HG03460 (cell line): ENCODE measurements around the gene PSME1.
A peak's percentile ranks its signal among the peaks of the same experiment; 100 is the strongest.

Source experiments
- ATAC-seq: cut with Tn5 transposase; IDR thresholded peaks from one replicate; pipeline ENCODE4 v1.9.1; 2021; ENCODE audit not compliant: unreplicated experiment

Gene PSME1

GRCh38 chr14:24135834-24136683, at the start of gene PSME1:
TSS of gene PSME1 (plus strand) at chr14:24136194. CDS start at chr14:24136263, 69 bp downstream.
- peak; percentile 84 for ATAC-seq

GRCh38 chr14:24087004-24087403, 49.0 kb upstream of the PSME1 start:
- ATAC-seq: no peak

DNA sequence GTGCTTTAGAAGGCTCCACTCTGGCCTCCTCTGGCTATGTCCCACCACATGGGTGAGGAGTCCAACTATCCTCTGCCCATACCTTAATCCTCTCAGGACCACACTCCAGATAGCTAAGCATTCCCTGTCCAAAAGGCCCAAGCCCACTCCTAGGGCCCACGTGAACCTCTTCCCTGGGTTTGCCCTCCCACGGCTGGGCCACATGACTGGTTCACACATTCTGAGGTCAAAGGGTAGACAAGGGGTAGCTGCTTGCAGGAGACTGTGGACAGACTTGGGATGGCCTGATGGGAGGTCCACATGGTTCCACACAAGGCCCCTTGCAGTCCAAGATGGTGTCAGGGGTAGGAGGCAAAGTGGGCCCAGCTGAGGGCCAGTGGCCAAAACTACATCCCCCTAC, 47.9 kb upstream of the PSME1 start:
- no peak for ATAC-seq

- no peak for ATAC-seq
These were observed 46.1 kb upstream of the PSME1 start for GRCh38 chr14:24089890-24090289.

DNA sequence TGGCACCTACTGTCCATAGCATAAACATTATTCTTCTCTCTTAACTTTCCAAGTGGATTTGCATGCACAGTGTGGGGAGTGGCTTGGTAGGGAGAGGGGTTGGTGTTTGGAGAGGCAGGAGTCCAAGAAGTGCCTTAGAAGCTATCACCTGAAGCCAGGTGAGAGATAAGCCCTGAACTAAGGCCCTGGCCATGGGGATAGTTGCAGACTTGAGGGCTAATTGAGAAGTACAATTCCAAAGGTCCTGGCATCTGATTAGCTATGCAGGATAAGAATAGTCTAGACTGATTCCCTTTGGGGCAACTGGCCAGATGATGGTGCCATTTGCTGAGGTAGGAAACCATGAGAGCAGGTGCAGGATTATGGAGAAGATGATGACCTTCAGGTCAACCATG, 43.9 kb upstream of the PSME1 start:
- ATAC-seq: no peak

- ATAC-seq: no peak
These were observed 43.3 kb upstream of the PSME1 start for GRCh38 chr14:24092505-24093206.

- no peak for ATAC-seq
These were observed 42.6 kb upstream of the PSME1 start for GRCh38 chr14:24093207-24093900.

GRCh38 chr14:24093901-24094840, 41.8 kb upstream of the PSME1 start, which contains the start of gene PCK2:
TSS of gene PCK2 (plus strand) at chr14:24094311. CDS start at chr14:24094406, 95 bp downstream.
- peak; percentile 46 for ATAC-seq

GRCh38 chr14:24094841-24095270, 41.1 kb upstream of the PSME1 start:
- ATAC-seq: no peak

GRCh38 chr14:24095271-24096068, 40.5 kb upstream of the PSME1 start:
- peak; percentile 67 for ATAC-seq

DNA sequence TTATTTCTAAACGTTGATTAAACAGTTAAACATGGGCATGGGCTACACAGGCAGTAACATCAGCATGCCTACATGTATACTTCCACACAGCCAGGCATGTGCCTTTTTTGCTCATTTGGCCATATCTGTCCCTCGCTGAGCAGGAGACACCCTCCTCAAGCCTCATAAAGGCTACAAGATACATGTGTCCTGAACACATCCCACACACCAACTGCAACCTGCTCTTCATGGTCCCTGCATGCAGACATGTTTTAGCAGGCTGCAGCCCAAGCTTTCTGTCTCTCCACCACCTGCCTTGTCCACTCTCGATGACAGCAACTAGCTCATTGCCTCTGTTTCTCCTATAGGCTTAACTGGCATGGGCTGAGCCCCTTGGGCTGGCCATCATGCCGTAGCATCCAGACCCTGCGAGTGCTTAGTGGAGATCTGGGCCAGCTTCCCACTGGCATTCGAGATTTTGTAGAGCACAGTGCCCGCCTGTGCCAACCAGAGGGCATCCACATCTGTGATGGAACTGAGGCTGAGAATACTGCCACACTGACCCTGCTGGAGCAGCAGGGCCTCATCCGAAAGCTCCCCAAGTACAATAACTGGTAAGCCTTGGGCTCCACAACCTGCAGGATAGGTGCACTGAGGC, 39.3 kb upstream of the PSME1 start:
- no peak for ATAC-seq

- no peak for ATAC-seq
These were observed 37.6 kb upstream of the PSME1 start for GRCh38 chr14:24098229-24098926.

DNA sequence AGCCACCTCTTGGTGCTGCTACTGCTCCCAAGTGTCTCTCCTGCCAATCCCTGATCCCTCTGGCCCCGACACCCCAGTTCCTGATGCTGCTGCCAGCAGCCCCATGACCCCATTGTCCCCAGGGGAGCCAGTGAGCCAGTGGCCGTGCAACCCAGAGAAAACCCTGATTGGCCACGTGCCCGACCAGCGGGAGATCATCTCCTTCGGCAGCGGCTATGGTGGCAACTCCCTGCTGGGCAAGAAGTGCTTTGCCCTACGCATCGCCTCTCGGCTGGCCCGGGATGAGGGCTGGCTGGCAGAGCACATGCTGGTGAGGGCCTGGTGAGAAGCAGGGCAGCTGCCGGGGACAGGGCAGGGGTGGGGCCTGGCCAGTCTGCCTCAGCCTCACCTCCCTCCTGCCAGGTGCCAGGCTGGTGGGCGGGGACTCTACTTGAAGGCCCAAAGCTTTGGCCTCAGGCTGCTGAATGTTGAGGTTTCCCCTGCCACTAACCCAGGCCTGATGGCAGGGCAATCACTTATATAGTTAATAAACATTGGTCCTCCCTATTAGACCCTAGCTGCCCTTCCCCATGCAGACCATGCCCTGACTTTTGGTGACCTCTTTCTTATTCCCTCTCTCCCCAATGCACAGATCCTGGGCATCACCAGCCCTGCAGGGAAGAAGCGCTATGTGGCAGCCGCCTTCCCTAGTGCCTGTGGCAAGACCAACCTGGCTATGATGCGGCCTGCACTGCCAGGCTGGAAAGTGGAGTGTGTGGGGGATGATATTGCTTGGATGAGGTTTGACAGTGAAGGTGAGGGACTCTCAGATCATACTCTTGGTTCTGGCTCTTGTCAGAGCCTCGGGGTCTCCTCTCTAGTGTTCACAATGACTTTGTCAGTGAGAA, 36.8 kb upstream of the PSME1 start:
- no peak for ATAC-seq

DNA sequence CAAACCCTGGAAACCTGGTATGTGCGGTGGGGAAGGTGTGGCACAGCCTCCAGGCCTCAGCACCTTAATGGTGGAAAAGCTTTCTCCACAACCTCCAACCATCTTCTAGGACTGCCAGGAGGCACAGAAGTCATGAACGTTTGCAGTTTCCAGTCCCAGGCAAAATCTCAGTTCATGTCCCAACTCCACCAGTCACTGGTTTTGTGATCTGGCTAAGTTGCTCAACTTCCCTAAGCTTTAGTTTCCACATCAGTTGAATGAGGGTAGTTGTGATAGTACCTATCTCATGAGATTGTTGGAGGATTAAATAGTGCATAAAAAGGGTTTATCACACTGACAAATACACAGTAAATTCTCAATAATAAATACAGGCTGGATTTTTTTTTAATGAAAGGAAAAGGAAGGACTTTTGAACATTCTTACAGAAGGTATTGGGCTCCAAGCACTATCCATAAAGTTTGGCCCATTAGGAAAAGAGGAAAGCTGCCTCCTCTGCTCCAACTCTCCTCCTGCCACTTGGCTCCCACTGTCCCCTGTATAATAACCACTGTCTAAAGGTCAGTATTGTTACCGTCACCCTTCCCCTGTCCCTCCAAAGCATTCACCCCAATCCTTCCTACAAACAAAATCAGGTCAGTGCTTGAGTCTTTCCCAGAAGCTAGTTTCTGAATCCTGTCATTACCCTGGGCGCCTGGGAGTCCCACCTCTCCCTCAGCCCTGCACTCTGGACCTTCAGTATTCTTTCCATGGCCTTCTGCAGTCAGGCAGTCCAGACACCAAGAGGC, 35.6 kb upstream of the PSME1 start:
- no peak for ATAC-seq

GRCh38 chr14:24100982-24101494, 35.0 kb upstream of the PSME1 start:
- no peak for ATAC-seq

- no peak for ATAC-seq
These were observed 33.5 kb upstream of the PSME1 start for GRCh38 chr14:24102357-24103048.
